GM12878 (cell line): Measurements from ENCODE around the gene UNC45B.

Experiments
- CTCF ChIP-seq, 3 experiments: IDR thresholded peaks in 2 of 3; conservative IDR thresholded peaks in 1 of 3; 2 replicates each; pipeline ENCODE4 v1.5.1; 2011; ENCODE audit warnings: low read depth in 3 of 3, low read length in 3 of 3, mild to moderate bottlenecking in 3 of 3, control low read depth in 2 of 3, moderate library complexity in 2 of 3, inconsistent platforms in 1 of 3, mixed read lengths in 1 of 3; ENCODE audit not compliant: control insufficient read depth in 2 of 3, insufficient read depth in 1 of 3; ENCODE audit errors: extremely low read depth in 1 of 3
- E2F8 ChIP-seq: fragments of 450-650 bp; IDR thresholded peaks from 2 replicates; pipeline ENCODE4 v1.6.1; 2018; ENCODE audit warnings: mild to moderate bottlenecking, low read depth, moderate library complexity; ENCODE audit not compliant: partially characterized antibody
- MTA2 ChIP-seq: fragments of 450-650 bp; IDR thresholded peaks from 2 replicates; pipeline ENCODE4 v1.6.1; 2016; ENCODE audit warnings: low read depth, mild to moderate bottlenecking, moderate library complexity
- RCOR1 ChIP-seq: conservative IDR thresholded peaks from 2 replicates; pipeline ENCODE4 v1.6.1; 2012; ENCODE audit warnings: low read depth, low read length, improper control_type of control experiment
- YBX1 ChIP-seq: fragments of 450-650 bp; IDR thresholded peaks from 2 replicates; pipeline ENCODE4 v1.6.1; 2016; ENCODE audit warnings: antibody characterized with exemption
- TF ChIP-seq, protein P1 (sequence below): IDR thresholded peaks from 2 replicates; pipeline ENCODE4 v1.6.1; 2011; ENCODE audit warnings: borderline replicate concordance, low read depth, mild to moderate bottlenecking, moderate library complexity, low read length; ENCODE audit not compliant: insufficient read depth, poor library complexity, severe bottlenecking

GRCh38 chr17:35214631-35215273 is 67.1 kb downstream of the UNC45B start:
- no peak for TF ChIP-seq CTCF (IDR thresholded peaks at IDR 0.05 in 2 of 3, conservative IDR thresholded peaks at IDR 0.05 in 1 of 3; ENCODE audit: control insufficient read depth in 2 of 3, extremely low read depth in 1 of 3, insufficient read depth in 1 of 3, low read depth in 3 of 3, low read length in 3 of 3)
- no peak for TF ChIP-seq RCOR1
- no peak for TF ChIP-seq YBX1
- TF ChIP-seq E2F8 = no peak
- TF ChIP-seq, protein P1, sequence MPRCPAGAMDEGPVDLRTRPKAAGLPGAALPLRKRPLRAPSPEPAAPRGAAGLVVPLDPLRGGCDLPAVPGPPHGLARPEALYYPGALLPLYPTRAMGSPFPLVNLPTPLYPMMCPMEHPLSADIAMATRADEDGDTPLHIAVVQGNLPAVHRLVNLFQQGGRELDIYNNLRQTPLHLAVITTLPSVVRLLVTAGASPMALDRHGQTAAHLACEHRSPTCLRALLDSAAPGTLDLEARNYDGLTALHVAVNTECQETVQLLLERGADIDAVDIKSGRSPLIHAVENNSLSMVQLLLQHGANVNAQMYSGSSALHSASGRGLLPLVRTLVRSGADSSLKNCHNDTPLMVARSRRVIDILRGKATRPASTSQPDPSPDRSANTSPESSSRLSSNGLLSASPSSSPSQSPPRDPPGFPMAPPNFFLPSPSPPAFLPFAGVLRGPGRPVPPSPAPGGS = no peak
- no peak for TF ChIP-seq MTA2
